H1 (cell line): ENCODE results near the gene CPSF2.

Experiments used
- BCL11A ChIP-seq, 2 experiments: IDR thresholded peaks; one replicate each; pipeline ENCODE4 v1.6.1; 2011; ENCODE audit warnings: low read depth in 2 of 2, low read length in 2 of 2, mild to moderate bottlenecking in 2 of 2
- CHD2 ChIP-seq: IDR thresholded peaks from 2 replicates; pipeline ENCODE4 v1.6.1; 2012; ENCODE audit warnings: low read length, improper control_type of control experiment
- CTCF ChIP-seq, 3 experiments: IDR thresholded peaks; 1 replicate in 2 of 3; 2 replicates in 1 of 3; pipeline versions ENCODE4 v1.5.1 to v1.6.1; 2011; ENCODE audit warnings: low read length in 3 of 3, mild to moderate bottlenecking in 3 of 3, inconsistent platforms in 2 of 3, low read depth in 1 of 3, moderate library complexity in 1 of 3; ENCODE audit not compliant: insufficient read depth in 1 of 3; ENCODE audit errors: control extremely low read depth in 1 of 3
- FOSL1 ChIP-seq: IDR thresholded peaks from 2 replicates; pipeline ENCODE4 v1.6.1; 2011; ENCODE audit warnings: mild to moderate bottlenecking, low read depth, low read length, moderate library complexity; ENCODE audit not compliant: insufficient read depth
- POLR2A ChIP-seq, 2 experiments: IDR thresholded peaks; 1 replicate in 1 of 2; 2 replicates in 1 of 2; pipeline ENCODE4 v1.6.1; 2011; ENCODE audit warnings: low read depth in 2 of 2, low read length in 2 of 2, mild to moderate bottlenecking in 2 of 2; ENCODE audit errors: control extremely low read depth in 1 of 2
- RAD21 ChIP-seq, 2 experiments: IDR thresholded peaks in 1 of 2; conservative IDR thresholded peaks in 1 of 2; 2 replicates each; pipeline ENCODE4 v1.6.1; 2011; ENCODE audit warnings: low read depth in 2 of 2, low read length in 2 of 2, improper control_type of control experiment in 1 of 2, inconsistent platforms in 1 of 2, mild to moderate bottlenecking in 1 of 2, moderate library complexity in 1 of 2
- SIN3A ChIP-seq, 2 experiments: IDR thresholded peaks in 1 of 2; conservative IDR thresholded peaks in 1 of 2; 2 replicates each; pipeline ENCODE4 v1.6.1; 2011 to 2012; ENCODE audit warnings: low read length in 2 of 2, improper control_type of control experiment in 1 of 2, low read depth in 1 of 2, mild to moderate bottlenecking in 1 of 2
- SRF ChIP-seq: IDR thresholded peaks from 2 replicates; pipeline ENCODE4 v1.6.1; 2011; ENCODE audit warnings: mild to moderate bottlenecking, low read depth, low read length, moderate library complexity
- TBP ChIP-seq: IDR thresholded peaks from 2 replicates; pipeline ENCODE4 v1.6.1; 2011; ENCODE audit warnings: low read depth, low read length, improper control_type of control experiment
- USF2 ChIP-seq: IDR thresholded peaks from 2 replicates; pipeline ENCODE4 v1.6.1; 2011; ENCODE audit warnings: low read length, improper control_type of control experiment
- ZNF274 ChIP-seq: IDR thresholded peaks from 2 replicates; pipeline ENCODE4 v1.7.0; 2012; ENCODE audit warnings: low read length, borderline replicate concordance; ENCODE audit errors: extremely low read depth

GRCh38 chr14:92209141-92209540 lies 87.4 kb downstream of the CPSF2 start:
- TF ChIP-seq SRF (no peak), RAD21 (IDR thresholded peaks at IDR 0.05 in 1 of 2, conservative IDR thresholded peaks at IDR 0.05 in 1 of 2; ENCODE audit: low read depth in 2 of 2, low read length in 2 of 2) (no peak), FOSL1 (no peak), CTCF (IDR thresholded peaks at IDR 0.05; ENCODE audit: control extremely low read depth in 1 of 3, insufficient read depth in 1 of 3, low read depth in 1 of 3, low read length in 3 of 3) (no peak), SIN3A (conservative IDR thresholded peaks at IDR 0.05 in 1 of 2, IDR thresholded peaks at IDR 0.05 in 1 of 2; ENCODE audit: low read depth in 1 of 2, low read length in 2 of 2) (no peak), TBP (no peak), POLR2A (IDR thresholded peaks at IDR 0.05; ENCODE audit: control extremely low read depth in 1 of 2, low read depth in 2 of 2, low read length in 2 of 2) (no peak), ZNF274 (no peak), CHD2 (no peak), BCL11A (IDR thresholded peaks at IDR 0.05; ENCODE audit: low read depth in 2 of 2, low read length in 2 of 2) (no peak), USF2 (no peak)
